Activated CD4-positive, alpha-beta T cell treated with anti-CD3 and anti-CD28 coated beads, Interleukin-2, amount 50 U/mL, for 24 hours (primary cell): ENCODE measurements around the gene EML1.

Experiments used
- DNase-seq, 2 donors: peaks; one replicate each; pipeline ENCODE4 v3.0.0-alpha.2; 2020; ENCODE audit warnings: low read depth in 1 of 2, low spot score in 1 of 2

EML1 gene

GRCh38 chr14:99986396-99986795, 193.2 kb downstream of the EML1 start:
- no peak for DNase-seq

DNA sequence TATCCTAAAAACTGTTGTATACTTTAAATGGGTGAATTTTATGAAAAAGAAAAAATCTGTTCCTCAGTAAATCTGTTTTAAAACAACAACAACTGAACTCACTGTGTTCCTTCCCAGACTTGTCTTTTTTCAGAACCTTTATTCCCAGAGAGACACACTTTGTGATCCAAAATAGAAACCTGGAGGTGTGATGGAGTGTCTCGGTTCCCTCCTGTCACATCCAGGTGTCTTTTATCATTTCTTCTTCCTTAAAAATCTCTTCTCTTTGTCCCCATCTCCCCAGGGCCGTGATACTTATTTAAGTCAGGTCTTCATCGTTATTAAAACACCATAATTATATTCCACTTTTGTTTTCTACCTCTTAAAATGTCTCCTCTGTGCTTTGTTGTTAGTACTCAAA, 195.8 kb downstream of the EML1 start:
- no peak for DNase-seq

DNA sequence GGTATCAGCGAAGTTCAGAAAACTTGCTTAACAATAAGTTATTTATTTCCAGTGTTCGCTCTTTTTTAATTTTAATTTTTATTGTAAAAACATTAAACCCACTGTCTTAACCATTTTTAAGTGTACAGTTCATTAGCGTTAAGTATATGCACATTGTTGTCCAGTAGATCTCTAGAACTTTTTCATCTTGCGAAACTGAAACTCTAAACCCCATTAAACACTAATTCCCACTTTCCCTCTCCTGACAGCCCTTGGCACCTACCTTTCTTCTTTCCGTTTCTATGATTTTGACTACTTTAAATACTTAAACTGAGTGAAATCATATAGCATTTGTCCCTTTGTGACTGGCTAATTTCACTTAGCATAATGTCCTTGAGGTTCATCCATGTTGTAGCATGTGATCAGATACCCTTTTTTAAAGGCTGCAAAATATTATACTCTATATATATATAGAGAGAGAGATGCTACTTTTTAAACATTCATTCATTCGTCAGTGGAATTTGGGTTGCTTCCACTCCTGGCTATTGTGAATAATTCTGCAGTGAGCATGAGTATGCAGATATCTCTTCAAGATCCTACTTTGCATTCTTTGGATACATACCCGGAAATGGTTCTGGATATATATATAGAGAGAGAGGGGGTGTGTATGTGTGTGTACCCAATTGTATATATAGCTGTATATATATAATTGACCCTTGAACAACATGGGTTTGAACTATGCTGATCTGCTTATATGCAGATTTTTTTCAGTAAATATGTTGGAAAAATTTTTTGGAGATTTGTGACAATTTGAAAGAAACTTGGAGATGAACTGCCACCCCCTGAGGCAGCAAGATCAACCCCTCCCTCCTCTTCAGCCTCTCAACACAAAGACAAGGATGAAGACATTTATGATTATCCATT, 197.3 kb downstream of the EML1 start:
- DNase-seq: no peak

DNA sequence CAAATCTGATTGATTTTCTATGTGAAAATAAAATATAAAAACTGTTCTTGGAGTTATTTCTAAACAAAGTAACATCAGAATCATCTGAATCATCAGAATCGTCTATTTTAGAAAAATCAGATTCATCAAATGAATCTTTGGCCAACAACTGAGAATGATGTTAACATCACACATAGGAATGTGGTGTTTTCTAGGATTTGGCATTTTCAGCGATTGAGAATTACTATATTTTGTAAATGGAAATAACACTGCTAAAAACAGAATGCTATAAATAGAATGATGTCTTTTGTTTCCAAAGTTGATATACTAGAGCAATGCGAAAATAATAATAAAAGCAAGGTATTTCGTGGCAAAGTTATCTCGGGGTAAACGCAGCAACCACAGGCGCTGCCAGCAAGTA, 198.1 kb downstream of the EML1 start:
- DNase-seq: no peak
